ENCODE measurements around the gene CRELD2.

Gene CRELD2, protein sequence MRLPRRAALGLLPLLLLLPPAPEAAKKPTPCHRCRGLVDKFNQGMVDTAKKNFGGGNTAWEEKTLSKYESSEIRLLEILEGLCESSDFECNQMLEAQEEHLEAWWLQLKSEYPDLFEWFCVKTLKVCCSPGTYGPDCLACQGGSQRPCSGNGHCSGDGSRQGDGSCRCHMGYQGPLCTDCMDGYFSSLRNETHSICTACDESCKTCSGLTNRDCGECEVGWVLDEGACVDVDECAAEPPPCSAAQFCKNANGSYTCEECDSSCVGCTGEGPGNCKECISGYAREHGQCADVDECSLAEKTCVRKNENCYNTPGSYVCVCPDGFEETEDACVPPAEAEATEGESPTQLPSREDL

GRCh38 chr22:49917974-49918910 lies at the start of gene CRELD2, which contains the start of gene ALG12:
CRELD2 (plus strand) TSS chr22:49918634; CDS start chr22:49918770, 136 bp downstream.
ALG12 (minus strand) TSS chr22:49918438; CDS start chr22:49913765, 4,673 bp downstream.
- peak; percentile 98 for DNase-seq

DNA sequence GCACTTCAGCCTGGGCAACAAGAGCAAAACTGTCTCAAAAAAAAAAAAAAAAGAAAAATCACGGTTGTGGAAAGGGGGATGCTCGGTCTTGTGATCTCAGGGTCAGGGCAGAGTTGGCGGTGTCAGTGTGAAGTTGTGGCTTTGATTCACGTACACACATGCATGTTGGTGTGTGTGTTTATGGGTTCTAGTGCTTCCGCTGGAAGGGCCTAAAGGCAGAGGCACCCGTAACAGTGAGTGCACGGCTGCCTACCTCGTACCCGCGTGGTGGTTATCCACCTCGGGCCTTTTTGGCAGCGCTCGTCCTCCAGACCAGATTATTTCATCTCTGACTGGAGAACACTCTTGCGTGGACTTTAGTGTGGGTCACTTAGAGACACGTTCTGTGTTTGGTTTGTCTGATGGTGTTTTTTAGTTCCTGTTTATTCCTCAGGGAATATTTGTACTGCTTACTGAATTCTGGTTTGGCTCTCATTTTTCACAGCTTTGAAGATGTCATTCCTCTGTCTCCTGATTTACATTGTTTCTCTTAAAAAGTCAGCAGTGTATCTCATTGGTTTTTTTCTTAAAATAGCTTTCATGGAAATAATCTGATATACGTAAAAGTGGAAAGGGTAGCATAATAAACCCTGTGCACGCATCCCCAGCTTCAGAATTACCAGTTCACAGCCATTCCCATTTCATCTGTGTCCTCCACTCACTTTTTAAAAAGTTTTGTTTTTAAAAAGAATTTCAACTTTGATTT lies 49.2 kb upstream of the CRELD2 start:
- DNase-seq, result no peak

DNA sequence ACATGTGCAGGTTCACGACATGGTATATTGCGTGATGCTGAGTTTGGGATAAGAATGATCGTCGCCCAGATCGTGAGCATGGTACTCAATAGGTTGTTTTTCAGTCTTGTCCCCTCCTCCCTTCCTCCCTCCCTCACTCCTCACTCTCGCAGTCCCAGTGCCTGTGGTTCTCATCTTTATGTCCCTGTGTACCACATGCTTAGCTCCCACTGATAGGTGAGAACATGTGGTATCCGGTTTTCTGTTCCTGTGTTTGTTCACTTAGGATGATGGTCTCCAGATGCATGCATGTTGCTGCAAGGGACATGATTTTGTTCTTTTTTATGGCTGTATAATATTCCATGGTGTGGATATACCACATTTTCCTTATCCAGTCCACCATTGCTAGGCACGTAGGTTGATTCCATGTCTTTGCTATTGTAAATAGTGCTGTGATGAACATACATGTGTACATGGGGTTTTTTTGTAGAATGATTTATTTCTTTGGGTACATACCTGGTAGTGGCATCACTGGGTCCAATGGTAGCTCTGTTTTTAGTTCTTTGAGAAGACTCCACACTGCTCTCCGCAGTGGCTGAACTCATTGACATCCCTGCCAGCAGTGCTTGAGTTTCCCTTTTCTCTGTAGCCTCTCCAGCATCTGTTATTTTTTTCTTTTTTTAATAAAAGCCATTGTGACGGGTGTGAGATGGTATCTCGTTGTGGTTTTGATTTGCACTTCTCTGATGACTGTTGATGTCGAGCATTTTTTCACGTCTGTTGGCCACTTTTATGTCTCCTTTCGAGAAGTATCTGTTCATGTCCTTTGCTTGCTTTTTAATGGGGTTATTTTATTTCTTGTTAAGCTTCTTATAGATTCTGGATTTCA lies 48.4 kb upstream of the CRELD2 start:
- DNase-seq, result no peak

- DNase-seq, result no peak
These were observed 47.0 kb upstream of the CRELD2 start for GRCh38 chr22:49871482-49871881.

DNA sequence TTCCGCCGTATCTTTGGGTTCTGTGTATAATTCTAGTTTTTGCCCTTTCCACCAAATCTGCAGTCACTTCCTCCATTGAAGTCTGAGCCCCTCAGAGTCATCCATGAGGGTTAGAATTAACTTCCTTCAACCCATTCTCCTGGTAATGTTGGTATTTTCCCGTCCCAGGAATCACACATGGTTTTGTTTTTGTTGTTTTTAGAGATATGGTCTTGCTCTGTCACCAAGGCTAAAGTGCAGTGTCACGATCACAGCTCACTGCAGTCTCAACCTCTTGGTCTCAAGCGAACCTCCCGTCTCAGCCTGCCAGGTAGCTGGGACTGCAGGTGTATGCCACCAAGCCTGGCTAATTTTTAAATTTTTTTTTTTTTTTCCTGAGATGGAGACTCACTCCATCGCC lies 46.1 kb upstream of the CRELD2 start:
- no peak for DNase-seq

GRCh38 chr22:49873228-49873940 lies 45.0 kb upstream of the CRELD2 start:
- no peak for DNase-seq

DNA sequence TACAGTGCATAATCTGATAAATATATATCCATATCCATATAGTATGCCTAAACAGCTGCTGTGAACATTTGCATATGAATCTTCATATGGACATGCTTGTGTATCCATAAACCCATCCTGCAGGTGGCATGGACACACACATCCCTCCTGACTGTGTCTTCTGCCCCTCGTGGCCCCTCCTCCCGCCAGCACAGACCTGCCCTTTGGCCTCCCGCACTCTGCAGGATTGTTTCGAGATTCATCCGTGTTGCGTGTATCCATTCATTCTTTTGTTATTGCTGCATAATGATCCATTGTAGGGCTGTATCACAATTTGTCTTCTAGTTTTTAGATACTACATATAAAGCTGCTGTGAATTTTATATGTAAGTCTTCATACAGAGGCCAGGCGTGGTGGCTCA lies 40.8 kb upstream of the CRELD2 start:
- DNase-seq, result no peak

- DNase-seq, result no peak
These were observed 40.2 kb upstream of the CRELD2 start for GRCh38 chr22:49878206-49878605.

GRCh38 chr22:49879871-49880270 lies 38.6 kb upstream of the CRELD2 start:
- no peak for DNase-seq

DNA sequence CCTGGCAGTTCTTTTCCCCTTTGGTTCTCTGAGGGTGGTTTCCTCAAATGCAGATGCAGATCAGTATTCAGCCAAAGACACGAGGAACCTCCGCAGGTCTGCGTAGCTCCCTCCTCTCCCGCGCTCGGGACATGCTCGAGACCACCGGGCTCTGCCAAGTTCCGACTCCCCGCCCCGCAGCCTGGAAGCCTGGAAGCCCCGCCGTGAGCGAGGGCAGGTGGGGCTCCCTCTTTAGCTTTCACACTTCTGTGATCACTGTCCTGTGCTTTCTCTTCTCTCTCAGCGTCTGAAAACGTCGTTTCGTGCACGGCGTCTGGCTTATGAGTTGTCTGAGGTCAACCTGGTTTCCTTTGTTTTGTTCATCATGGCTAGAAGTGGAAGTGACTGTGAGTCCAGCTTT lies 38.2 kb upstream of the CRELD2 start:
- no peak for DNase-seq

GRCh38 chr22:49881856-49882255 lies 36.6 kb upstream of the CRELD2 start:
- DNase-seq, result no peak

- no peak for DNase-seq
These were observed 35.7 kb upstream of the CRELD2 start for GRCh38 chr22:49882519-49883293.

- DNase-seq, result no peak
These were observed 35.2 kb upstream of the CRELD2 start for GRCh38 chr22:49883294-49883640.

DNA sequence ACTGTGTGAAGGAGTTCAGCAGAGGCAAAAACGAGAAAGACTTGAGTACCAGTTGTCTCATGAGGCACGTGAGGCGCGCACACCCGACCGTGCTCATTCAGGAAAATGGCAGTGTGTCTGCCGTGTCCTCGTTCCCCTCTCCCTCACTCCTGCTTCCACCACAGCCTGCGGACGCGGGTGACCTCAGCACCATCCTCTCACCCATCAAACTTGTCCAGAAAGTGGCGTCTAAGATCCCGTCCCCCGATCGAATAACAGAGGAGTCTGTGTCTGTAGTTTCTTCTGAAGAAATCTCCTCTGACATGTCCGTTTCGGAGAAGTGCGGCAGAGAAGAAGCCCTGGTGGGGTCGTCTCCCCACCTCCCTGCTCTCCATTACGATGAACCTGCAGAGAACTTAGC lies 34.4 kb upstream of the CRELD2 start:
- no peak for DNase-seq

DNA sequence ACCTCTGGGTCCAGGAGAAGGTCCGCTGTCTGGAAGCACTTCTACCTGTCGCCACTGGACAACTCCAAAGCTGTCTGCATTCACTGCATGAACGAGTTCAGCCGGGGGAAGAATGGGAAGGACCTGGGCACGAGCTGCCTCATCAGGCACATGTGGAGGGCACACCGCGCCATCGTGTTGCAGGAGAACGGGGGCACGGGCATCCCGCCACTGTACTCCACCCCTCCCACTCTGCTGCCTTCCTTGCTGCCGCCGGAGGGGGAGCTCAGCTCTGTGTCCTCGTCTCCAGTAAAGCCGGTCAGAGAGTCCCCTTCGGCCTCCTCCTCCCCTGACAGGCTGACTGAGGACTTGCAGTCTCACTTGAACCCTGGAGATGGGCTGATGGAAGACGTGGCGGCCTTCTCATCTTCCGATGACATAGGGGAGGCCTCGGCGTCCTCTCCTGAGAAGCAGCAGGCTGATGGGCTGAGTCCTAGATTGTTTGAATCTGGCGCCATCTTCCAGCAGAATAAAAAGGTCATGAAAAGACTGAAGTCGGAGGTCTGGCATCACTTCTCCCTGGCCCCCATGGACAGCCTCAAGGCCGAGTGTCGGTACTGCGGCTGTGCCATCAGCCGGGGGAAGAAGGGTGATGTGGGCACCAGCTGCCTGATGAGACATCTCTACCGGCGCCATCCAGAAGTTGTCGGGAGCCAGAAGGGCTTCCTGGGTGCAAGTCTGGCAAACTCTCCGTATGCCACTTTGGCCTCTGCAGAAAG lies 33.8 kb upstream of the CRELD2 start:
- DNase-seq, result no peak

GRCh38 chr22:49885281-49885680 lies 33.2 kb upstream of the CRELD2 start:
- no peak for DNase-seq

DNA sequence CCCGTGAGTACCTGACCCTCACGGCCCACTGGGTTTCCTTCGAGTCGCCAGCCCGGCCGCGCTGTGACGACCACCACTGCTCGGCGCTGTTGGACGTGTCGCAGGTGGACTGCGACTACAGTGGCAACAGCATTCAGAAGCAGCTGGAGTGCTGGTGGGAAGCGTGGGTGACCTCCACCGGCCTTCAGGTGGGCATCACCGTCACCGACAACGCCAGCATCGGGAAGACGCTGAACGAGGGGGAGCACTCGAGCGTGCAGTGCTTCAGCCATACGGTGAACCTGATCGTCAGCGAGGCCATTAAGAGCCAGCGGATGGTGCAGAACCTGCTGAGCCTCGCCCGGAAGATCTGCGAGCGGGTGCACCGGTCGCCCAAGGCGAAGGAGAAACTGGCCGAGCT lies 32.6 kb upstream of the CRELD2 start:
- DNase-seq, result no peak

GRCh38 chr22:49886346-49887063 lies 31.9 kb upstream of the CRELD2 start:
- DNase-seq, result no peak

GRCh38 chr22:49887064-49887451 lies 31.4 kb upstream of the CRELD2 start:
- DNase-seq, result no peak

Data from stimulated activated CD4-positive, alpha-beta T cell treated with anti-CD3 and anti-CD28 coated beads, Interleukin-15, amount 100 ng/mL, for 24 hours (primary cell).